Pulmonary artery endothelial cell (primary cell): ENCODE results near the gene SETD6. TPM values are rescaled to one million over a fixed set of nuclear protein-coding genes. Genes with fewer than 3 reads are reported as not detected.

ENCODE experiments used
- DNase-seq: peaks from one replicate; pipeline ENCODE4 v3.0.0-alpha.2; 2011; ENCODE audit warnings: low read depth, low spot score
- total RNA-seq: library from RNA; depleted of rRNA; stranded (reverse); fragments of >200 nt; gene quantifications from 2 replicates; pipeline ENCODE4 v1.2.3, GENCODE V29; 2014

Gene SETD6
- total RNA-seq, 1 donor from 2014 or later: 9.8 TPM

- DNase-seq: no peak
Measured at GRCh38 chr16:58493756-58494431, 21.4 kb upstream of the SETD6 start.

- peak; percentile 75 for DNase-seq
Measured at GRCh38 chr16:58494981-58495520, 20.3 kb upstream of the SETD6 start.

GRCh38 chr16:58495521-58496331 is 19.6 kb upstream of the SETD6 start:
- DNase-seq: no peak

- no peak for DNase-seq
Measured at GRCh38 chr16:58497468-58497867, 17.8 kb upstream of the SETD6 start.

GRCh38 chr16:58497935-58498334 is 17.4 kb upstream of the SETD6 start:
- no peak for DNase-seq

- DNase-seq: no peak
Measured at GRCh38 chr16:58498341-58499091, 16.8 kb upstream of the SETD6 start.

- no peak for DNase-seq
Measured at GRCh38 chr16:58499092-58499511, 16.2 kb upstream of the SETD6 start.

- DNase-seq: peak; percentile 33
Measured at GRCh38 chr16:58499615-58500351, 15.5 kb upstream of the SETD6 start, which contains the start of gene NDRG4. Gene NDRG4 (plus strand): TSS chr16:58500143. CDS start chr16:58500249, 106 bp downstream.

GRCh38 chr16:58500430-58501241 is 14.7 kb upstream of the SETD6 start:
- DNase-seq: no peak

- no peak for DNase-seq
Measured at GRCh38 chr16:58501242-58502131, 13.8 kb upstream of the SETD6 start.

GRCh38 chr16:58502217-58502921 is 12.9 kb upstream of the SETD6 start:
- no peak for DNase-seq

- DNase-seq: no peak
Measured at GRCh38 chr16:58503166-58503862, 12.0 kb upstream of the SETD6 start.

GRCh38 chr16:58503863-58504688 is 11.2 kb upstream of the SETD6 start:
- no peak for DNase-seq

- no peak for DNase-seq
Measured at GRCh38 chr16:58506241-58507194, 8.8 kb upstream of the SETD6 start.

- DNase-seq: no peak
Measured at GRCh38 chr16:58507195-58507962, 7.9 kb upstream of the SETD6 start.
